Measurements from ENCODE around the gene TMSB10. TPM values are rescaled to one million over a fixed set of nuclear protein-coding genes. Genes with fewer than 3 reads are reported as not detected.

Gene TMSB10
- total and polyA plus RNA-seq, 2 of the 13 experiments (the other 11 are each of a cell fraction or from before 2014, with no cell fraction given): 665 to 708 TPM

DNA sequence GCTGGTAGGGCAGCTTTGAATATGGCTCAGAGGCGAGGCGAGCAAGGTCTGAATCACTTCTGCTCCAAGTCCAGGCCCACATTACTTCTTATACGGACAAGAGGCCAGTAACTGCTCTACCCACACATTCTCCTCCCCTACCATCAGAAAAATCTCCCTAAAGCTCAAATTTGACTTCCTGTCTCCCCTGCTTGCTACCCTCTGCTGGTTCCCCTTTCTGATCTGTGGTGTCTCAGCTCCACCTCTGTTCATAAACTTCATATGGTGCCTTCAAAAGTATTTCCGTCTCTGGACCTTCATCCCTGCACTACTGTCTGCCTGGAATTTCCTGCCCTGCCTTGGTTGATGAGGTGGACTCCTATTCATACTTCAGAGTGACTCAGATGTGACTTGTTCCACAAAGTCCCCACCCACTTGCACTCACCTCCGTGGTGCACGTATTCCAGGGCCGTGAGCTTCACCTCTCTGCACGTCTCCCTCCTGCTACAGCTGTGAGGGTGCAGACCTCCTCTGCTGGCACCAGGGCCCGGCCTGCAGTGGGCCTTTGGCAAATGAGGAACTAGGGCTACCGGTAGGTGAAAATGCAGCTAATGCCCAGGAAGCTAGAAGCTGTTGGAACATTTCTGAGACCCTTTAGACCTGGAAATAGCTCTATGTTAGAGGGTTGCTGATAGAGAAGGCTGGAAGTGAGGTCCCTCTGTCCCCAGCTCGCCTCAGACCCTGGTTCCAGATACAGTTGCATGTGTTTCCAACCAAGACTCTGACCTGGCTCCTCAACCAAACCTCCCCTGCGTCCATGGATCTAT lies 41.0 kb downstream of the TMSB10 start (continued):
- TF ChIP-seq ARNT2 (CRISPR knock-in tag; IDR thresholded peaks at IDR 0.05; ENCODE audit: low read depth): peak; percentile 54; the same call in 1 of the 2 replicates
- TF ChIP-seq, protein P1, sequence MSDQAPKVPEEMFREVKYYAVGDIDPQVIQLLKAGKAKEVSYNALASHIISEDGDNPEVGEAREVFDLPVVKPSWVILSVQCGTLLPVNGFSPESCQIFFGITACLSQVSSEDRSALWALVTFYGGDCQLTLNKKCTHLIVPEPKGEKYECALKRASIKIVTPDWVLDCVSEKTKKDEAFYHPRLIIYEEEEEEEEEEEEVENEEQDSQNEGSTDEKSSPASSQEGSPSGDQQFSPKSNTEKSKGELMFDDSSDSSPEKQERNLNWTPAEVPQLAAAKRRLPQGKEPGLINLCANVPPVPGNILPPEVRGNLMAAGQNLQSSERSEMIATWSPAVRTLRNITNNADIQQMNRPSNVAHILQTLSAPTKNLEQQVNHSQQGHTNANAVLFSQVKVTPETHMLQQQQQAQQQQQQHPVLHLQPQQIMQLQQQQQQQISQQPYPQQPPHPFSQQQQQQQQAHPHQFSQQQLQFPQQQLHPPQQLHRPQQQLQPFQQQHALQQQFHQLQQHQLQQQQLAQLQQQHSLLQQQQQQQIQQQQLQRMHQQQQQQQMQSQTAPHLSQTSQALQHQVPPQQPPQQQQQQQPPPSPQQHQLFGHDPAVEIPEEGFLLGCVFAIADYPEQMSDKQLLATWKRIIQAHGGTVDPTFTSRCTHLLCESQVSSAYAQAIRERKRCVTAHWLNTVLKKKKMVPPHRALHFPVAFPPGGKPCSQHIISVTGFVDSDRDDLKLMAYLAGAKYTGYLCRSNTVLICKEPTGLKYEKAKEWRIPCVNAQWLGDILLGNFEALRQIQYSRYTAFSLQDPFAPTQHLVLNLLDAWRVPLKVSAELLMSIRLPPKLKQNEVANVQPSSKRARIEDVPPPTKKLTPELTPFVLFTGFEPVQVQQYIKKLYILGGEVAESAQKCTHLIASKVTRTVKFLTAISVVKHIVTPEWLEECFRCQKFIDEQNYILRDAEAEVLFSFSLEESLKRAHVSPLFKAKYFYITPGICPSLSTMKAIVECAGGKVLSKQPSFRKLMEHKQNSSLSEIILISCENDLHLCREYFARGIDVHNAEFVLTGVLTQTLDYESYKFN (CRISPR knock-in tag; conservative IDR thresholded peaks at IDR 0.05): peak; percentile 96
- peak; percentile 80; the same call in 1 of the 2 replicates for TF ChIP-seq HMG20A (CRISPR knock-in tag; IDR thresholded peaks at IDR 0.05; ENCODE audit: borderline replicate concordance)
- TF ChIP-seq HMG20B (CRISPR knock-in tag; conservative IDR thresholded peaks at IDR 0.05): no peak
- TF ChIP-seq ZFP82 (CRISPR knock-in tag; IDR thresholded peaks at IDR 0.05; ENCODE audit: borderline replicate concordance): no peak
- TF ChIP-seq ZNF570 (CRISPR knock-in tag; IDR thresholded peaks at IDR 0.05; ENCODE audit: borderline replicate concordance): no peak
- no peak for TF ChIP-seq GTF2F1 (IDR thresholded peaks at IDR 0.05; ENCODE audit: low read length)
- TF ChIP-seq REXO4 (CRISPR knock-in tag; IDR thresholded peaks at IDR 0.05; ENCODE audit: borderline replicate concordance): no peak
- TF ChIP-seq CC2D1A (CRISPR knock-in tag; IDR thresholded peaks at IDR 0.05): no peak
- TF ChIP-seq, protein P2, sequence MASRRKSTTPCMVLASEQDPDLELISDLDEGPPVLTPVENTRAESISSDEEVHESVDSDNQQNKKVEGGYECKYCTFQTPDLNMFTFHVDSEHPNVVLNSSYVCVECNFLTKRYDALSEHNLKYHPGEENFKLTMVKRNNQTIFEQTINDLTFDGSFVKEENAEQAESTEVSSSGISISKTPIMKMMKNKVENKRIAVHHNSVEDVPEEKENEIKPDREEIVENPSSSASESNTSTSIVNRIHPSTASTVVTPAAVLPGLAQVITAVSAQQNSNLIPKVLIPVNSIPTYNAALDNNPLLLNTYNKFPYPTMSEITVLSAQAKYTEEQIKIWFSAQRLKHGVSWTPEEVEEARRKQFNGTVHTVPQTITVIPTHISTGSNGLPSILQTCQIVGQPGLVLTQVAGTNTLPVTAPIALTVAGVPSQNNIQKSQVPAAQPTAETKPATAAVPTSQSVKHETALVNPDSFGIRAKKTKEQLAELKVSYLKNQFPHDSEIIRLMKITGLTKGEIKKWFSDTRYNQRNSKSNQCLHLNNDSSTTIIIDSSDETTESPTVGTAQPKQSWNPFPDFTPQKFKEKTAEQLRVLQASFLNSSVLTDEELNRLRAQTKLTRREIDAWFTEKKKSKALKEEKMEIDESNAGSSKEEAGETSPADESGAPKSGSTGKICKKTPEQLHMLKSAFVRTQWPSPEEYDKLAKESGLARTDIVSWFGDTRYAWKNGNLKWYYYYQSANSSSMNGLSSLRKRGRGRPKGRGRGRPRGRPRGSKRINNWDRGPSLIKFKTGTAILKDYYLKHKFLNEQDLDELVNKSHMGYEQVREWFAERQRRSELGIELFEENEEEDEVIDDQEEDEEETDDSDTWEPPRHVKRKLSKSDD (CRISPR knock-in tag; IDR thresholded peaks at IDR 0.05; ENCODE audit: low read depth): peak; percentile 79; the same call in 1 of the 2 replicates
- TF ChIP-seq WIZ (CRISPR knock-in tag; IDR thresholded peaks at IDR 0.05): no peak
- TF ChIP-seq RFX5 (IDR thresholded peaks at IDR 0.05; ENCODE audit: low read depth, low read length): 0 out of 2 replicates have a peak, but pooled peaks have one; percentile 24
- TF ChIP-seq, protein P3, sequence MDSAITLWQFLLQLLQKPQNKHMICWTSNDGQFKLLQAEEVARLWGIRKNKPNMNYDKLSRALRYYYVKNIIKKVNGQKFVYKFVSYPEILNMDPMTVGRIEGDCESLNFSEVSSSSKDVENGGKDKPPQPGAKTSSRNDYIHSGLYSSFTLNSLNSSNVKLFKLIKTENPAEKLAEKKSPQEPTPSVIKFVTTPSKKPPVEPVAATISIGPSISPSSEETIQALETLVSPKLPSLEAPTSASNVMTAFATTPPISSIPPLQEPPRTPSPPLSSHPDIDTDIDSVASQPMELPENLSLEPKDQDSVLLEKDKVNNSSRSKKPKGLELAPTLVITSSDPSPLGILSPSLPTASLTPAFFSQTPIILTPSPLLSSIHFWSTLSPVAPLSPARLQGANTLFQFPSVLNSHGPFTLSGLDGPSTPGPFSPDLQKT (CRISPR knock-in tag; IDR thresholded peaks at IDR 0.05; ENCODE audit: borderline replicate concordance): no peak
- peak; percentile 51; the same call in 1 of the 2 replicates for TF ChIP-seq ISL2 (CRISPR knock-in tag; IDR thresholded peaks at IDR 0.05)
- TF ChIP-seq MAZ (IDR thresholded peaks at IDR 0.05; ENCODE audit: borderline replicate concordance, low read depth, low read length): no peak
- no peak for TF ChIP-seq MAZ (CRISPR knock-in tag; IDR thresholded peaks at IDR 0.05; ENCODE audit: low read depth)
- no peak for TF ChIP-seq PHF5A (CRISPR knock-in tag; IDR thresholded peaks at IDR 0.05; ENCODE audit: low read depth, unreplicated experiment)
- TF ChIP-seq AGO2 (optimal IDR thresholded peaks at IDR 0.05; ENCODE audit: low read depth, low read length): no peak
- TF ChIP-seq CCDC6 (CRISPR knock-in tag; IDR thresholded peaks at IDR 0.05): no peak
- no peak for TF ChIP-seq SMAD9 (CRISPR knock-in tag; IDR thresholded peaks at IDR 0.05)
- 0 out of 2 replicates have a peak, but pooled peaks have one; percentile 22 for TF ChIP-seq ZNF713 (CRISPR knock-in tag; IDR thresholded peaks at IDR 0.05)
- TF ChIP-seq, protein P4, sequence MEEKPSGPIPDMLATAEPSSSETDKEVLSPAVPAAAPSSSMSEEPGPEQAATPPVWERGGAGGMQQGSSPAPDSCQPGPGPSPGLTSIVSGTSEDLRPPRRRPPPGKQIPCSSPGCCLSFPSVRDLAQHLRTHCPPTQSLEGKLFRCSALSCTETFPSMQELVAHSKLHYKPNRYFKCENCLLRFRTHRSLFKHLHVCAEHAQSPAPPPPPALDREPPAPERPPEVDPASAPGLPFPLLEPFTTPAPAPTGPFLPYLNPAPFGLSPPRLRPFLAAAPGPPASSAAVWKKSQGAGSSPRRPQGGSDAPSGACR (CRISPR knock-in tag; IDR thresholded peaks at IDR 0.05): no peak

Measured in HepG2 (cell line).